Naive B cell (primary cell): ENCODE results near the gene MARCHF11. TPM values are rescaled to one million over a fixed set of nuclear protein-coding genes. Genes with fewer than 3 reads are reported as not detected.
A peak's percentile ranks its signal among the peaks of the same experiment; 100 is the strongest.

Source experiments
- ATAC-seq, 2 donors: fragments of 150-1000 bp; cut with Tn5 transposase; 2 replicates each; pipeline ENCODE4 v1.10.0; 2021; ENCODE audit warnings: low read depth in 2 of 2, mild to moderate bottlenecking in 2 of 2, moderate library complexity in 2 of 2
- DNase-seq: peaks from one replicate; pipeline ENCODE4 v3.0.0; 2022
- H3K27ac Mint-ChIP-seq, 6 donors: one replicate each; pipeline ENCODE4 v1.8.0; 2020 to 2022; ENCODE audit warnings: mild to moderate bottlenecking in 6 of 6, mixed read lengths in 6 of 6, moderate library complexity in 5 of 6, inconsistent platforms in 2 of 6
- H3K27me3 Mint-ChIP-seq, 3 donors: one replicate each; pipeline ENCODE4 v1.8.0; 2021 to 2022; ENCODE audit warnings: mixed read lengths in 3 of 3, mild to moderate bottlenecking in 1 of 3
- H3K36me3 Mint-ChIP-seq, 2 donors: one replicate each; pipeline ENCODE4 v1.8.0; 2020 to 2022; ENCODE audit warnings: mixed read lengths in 2 of 2, inconsistent platforms in 1 of 2, mild to moderate bottlenecking in 1 of 2
- H3K4me1 Mint-ChIP-seq, 3 donors: one replicate each; pipeline ENCODE4 v1.8.0; 2020 to 2022; ENCODE audit warnings: mixed read lengths in 3 of 3, inconsistent platforms in 1 of 3, mild to moderate bottlenecking in 1 of 3, moderate library complexity in 1 of 3
- H3K4me3 Mint-ChIP-seq, 8 donors: one replicate each; pipeline ENCODE4 v1.8.0; 2020 to 2022; ENCODE audit warnings: mild to moderate bottlenecking in 8 of 8, mixed read lengths in 8 of 8, moderate library complexity in 8 of 8, inconsistent platforms in 2 of 8
- H3K9me3 Mint-ChIP-seq, 7 donors: one replicate each; pipeline ENCODE4 v1.8.0; 2020 to 2022; ENCODE audit warnings: mixed read lengths in 7 of 7, mild to moderate bottlenecking in 5 of 7, inconsistent platforms in 2 of 7, moderate library complexity in 1 of 7
- polyA plus RNA-seq, 6 donors: library from polyadenylated mRNA; unstranded; fragments of 300-500 nt; fragmentation: Illumina TruSeq; gene quantifications; one replicate each; pipeline ENCODE4 v1.2.3, GENCODE V29; 2021; ENCODE audit warnings: low read depth in 6 of 6

The MARCHF11 gene
- polyA plus RNA-seq, 6 donors from 2014 or later = not detected

DNA sequence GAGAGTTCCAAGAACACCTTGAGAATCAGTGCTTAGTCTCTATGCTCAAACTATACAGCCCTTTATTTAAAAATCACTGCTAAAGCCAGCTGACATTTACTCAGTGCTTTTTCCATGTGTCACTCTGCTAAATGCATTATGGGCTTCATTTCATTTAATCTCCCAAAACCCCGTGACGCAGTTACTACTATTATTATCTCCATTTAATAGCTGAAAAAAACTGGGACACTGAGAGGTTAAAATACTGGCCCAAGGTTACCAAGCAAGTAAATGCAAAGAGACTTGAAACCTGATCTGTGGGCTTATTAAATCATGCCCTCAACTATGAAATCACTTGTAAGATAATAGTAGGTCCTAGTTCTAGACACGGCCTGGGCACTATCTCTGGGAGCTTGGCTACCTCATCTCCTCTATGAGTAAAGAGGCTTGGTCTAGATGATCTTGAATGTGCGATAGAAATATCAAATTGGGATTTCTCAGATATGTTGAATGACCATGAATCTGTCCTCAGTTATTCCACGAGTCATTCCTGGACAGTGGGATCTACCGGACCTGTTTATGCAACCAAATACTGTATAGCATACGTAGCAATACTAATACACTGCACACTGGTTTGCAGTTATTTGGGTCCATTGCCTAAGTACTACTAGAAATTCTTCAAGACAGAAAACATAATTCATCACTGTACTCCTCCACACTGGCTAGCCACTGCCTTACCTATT lies 32.3 kb downstream of the MARCHF11 start:
- no peaks in the 10 kb centered on the region for H3K36me3 Mint-ChIP-seq
- no peak overlapping the region for H3K4me3 Mint-ChIP-seq

DNA sequence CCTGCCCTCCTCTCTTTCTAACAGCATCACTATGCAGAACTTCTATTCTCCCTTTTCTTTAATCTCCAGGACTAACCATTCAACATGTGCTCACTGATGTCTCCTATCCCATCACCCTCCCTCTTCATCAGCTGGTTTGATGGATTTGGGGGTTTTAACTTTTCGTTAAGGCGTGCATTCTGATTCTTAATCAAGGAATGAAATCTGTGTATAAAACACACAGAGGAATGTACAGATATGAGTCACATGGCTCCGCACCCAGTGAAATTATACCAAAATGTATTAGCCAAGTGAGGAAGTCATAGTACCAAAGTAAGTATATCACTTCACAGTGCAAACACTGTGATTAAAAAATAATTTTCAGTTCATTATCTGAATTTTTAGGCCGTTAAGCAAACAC lies 35.2 kb downstream of the MARCHF11 start:
- no peaks in the 10 kb centered on the region for H3K27me3 Mint-ChIP-seq
- no peaks in the 10 kb centered on the region for H3K36me3 Mint-ChIP-seq
- H3K4me3 Mint-ChIP-seq = no peak overlapping the region

More for the DNA sequence above, 32.3 kb downstream of the MARCHF11 start:
- ATAC-seq (no peak), DNase-seq (no peak)
- Mint-ChIP-seq H3K4me1 (no peaks in the 10 kb centered on the region), H3K27me3 (no peaks in the 10 kb centered on the region), H3K9me3 (peaks cover 0 to 9% (median 7%) of the 10 kb centered on the region in 7 donors), H3K27ac (no peak overlapping the region)

DNA sequence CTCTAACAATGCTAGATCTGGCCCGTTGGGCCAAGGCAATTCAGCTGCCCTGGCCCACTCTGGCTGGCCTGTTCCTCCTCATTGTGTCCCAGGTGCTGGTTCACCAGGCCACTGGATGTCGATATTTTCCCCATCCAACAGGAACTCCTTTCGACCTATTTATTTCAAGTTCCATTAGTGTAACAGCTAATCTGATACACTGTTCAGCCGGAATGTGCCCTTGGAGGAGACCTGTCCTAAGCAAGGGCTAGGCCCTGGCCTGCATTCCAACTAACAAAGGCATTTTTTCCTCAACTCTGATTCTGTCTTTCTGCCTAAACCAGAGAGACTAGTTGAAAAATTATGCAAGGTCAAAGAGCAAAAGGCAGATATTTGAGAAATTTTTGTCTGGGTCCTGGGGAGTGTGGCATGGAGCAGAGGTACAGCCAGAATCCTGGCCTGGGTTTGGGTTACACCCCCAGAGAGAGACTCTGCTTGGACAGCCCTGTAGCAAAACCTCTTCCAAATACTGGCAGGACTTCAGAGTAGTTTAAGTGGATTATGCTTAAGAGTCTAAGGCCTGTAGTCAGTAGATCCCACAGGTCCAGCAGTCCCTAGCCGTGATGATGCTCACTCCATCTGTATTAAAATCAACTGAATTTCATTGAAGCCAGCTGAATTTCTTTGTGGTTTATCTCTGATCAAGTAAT lies 36.1 kb downstream of the MARCHF11 start:
- Mint-ChIP-seq H3K4me1 (no peaks in the 10 kb centered on the region), H3K36me3 (no peaks in the 10 kb centered on the region)
- no peak for ATAC-seq

More for the DNA sequence above, 35.2 kb downstream of the MARCHF11 start:
- no peak overlapping the region for H3K27ac Mint-ChIP-seq
- no peaks in the 10 kb centered on the region for H3K4me1 Mint-ChIP-seq
- DNase-seq (no peak), ATAC-seq (no peak)
- peaks cover 0 to 15% (median 4%) of the 10 kb centered on the region in 7 donors for H3K9me3 Mint-ChIP-seq

DNA sequence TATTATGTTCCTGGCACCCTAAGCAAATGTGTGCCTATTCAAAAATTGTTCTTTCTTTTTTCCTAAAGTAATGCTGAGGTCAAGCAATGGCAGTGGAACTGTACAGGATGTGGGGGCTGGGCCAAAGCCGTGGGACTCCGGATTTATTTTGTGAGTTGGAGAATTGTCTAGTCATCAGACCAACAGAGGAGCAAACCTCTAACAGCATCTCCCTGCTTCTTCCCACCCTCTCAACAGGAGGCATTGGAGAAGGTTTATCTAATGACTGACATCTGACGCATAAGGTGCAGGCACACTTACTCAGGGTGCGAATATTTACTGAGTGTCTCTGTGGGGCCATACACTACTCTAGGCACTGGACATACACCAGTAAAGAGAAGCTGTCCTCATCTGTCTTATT lies 38.6 kb downstream of the MARCHF11 start:
- no peaks in the 10 kb centered on the region for H3K36me3 Mint-ChIP-seq
- H3K9me3 Mint-ChIP-seq = peaks cover 4 to 21% (median 13%) of the 10 kb centered on the region in 7 donors
- H3K4me3 Mint-ChIP-seq = no peak overlapping the region
- no peaks in the 10 kb centered on the region for H3K4me1 Mint-ChIP-seq
- DNase-seq = no peak
- H3K27me3 Mint-ChIP-seq = no peaks in the 10 kb centered on the region
- no peak overlapping the region for H3K27ac Mint-ChIP-seq
- no peak for ATAC-seq

More for the DNA sequence above, 36.1 kb downstream of the MARCHF11 start:
- no peak overlapping the region for H3K4me3 Mint-ChIP-seq
- peaks cover 2 to 15% (median 4%) of the 10 kb centered on the region in 7 donors for H3K9me3 Mint-ChIP-seq
- DNase-seq = no peak
- H3K27me3 Mint-ChIP-seq = no peaks in the 10 kb centered on the region
- H3K27ac Mint-ChIP-seq = no peak overlapping the region

DNA sequence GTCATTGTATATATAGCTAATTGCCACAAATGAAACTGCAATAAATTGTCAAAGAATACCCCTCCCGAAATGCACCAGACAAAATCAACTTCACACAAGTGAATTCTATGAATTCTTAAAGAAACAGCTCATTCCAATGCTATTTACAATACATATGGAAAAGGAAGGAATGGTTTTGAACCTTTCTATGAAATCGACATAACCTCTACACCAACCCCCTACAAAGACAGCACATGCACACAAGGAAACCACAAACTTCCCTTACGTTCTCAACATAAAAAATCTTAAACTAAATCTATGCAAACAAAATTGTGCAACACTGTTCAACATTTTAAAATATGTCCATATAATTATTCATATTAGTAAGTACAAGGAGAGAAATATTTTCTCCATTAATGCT lies 39.2 kb downstream of the MARCHF11 start:
- DNase-seq = no peak
- no peak overlapping the region for H3K4me3 Mint-ChIP-seq
- H3K27me3 Mint-ChIP-seq = no peaks in the 10 kb centered on the region
- peaks cover 8 to 21% (median 15%) of the 10 kb centered on the region in 7 donors for H3K9me3 Mint-ChIP-seq
- no peak overlapping the region for H3K27ac Mint-ChIP-seq
- H3K4me1 Mint-ChIP-seq = no peaks in the 10 kb centered on the region
- no peak for ATAC-seq
- H3K36me3 Mint-ChIP-seq = no peaks in the 10 kb centered on the region

DNA sequence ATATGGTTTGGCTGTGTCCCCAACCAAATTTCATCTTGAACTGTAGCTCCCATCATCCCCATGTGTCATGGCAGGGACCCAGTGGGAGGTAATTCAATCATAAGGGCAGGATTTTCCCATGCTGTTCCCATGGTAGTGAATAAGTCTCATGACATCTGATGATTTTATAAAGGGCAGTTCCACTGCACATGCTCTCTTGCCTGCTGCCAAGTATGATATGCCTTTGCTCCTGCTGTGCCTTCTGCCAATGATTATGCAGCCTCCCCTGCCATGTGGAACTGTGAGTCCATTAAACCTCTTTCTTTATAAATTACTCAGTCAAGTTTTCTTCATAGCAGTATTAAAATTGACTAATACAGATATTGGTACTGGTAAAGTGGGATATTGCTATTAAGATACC lies 42.4 kb downstream of the MARCHF11 start:
- no peaks in the 10 kb centered on the region for H3K4me1 Mint-ChIP-seq
- H3K27me3 Mint-ChIP-seq = peaks cover 0 to 3% (median 0%) of the 10 kb centered on the region in 3 donors

DNA sequence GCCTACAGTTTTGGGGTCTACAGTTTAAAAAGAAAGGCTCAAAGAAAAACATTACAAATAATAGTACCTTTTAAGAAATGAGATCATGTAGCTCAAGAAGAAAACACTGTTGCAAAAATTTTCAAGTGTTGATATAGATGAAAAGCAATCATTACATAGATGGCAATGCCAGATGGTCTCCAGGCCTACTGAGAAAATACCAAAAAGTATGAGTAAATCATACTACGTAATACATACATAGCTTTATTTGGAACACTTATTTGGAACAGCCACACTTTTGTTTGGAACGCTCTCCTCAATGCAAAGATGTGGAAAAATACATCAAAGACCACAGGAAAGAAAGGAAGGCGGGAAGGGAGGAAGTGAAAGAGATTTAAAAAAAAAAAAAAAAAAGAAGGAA lies 44.1 kb downstream of the MARCHF11 start:
- Mint-ChIP-seq H3K27ac (peak overlapping the region in 1 of 6 donors; percentile 51), H3K4me1 (no peaks in the 10 kb centered on the region), H3K4me3 (no peak overlapping the region), H3K27me3 (peaks cover 0 to 3% (median 0%) of the 10 kb centered on the region in 3 donors), H3K36me3 (no peaks in the 10 kb centered on the region), H3K9me3 (peaks cover 4 to 23% (median 14%) of the 10 kb centered on the region in 7 donors)
- DNase-seq = no peak
- no peak for ATAC-seq

More for the DNA sequence above, 42.4 kb downstream of the MARCHF11 start:
- Mint-ChIP-seq H3K27ac (no peak overlapping the region), H3K4me3 (no peak overlapping the region), H3K36me3 (no peaks in the 10 kb centered on the region), H3K9me3 (peaks cover 4 to 23% (median 15%) of the 10 kb centered on the region in 7 donors)
- no peak for ATAC-seq
- no peak for DNase-seq

DNA sequence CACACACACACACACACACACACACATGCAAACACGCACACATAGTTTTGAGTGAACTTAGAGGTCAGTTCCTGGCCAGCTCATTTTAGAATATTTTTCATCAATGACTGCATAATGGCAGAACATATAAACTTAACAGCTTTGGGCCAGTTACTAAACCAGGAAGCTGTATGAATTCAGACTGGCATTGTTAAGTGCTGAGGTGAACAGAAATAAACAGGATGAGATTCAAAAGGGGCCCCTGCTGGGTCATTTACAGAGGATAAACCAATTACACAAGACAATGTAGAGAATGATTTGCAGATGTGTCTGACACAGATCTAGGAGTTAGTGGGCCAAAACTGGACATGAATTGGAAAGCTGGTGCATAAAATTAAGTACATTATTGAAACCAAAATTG lies 44.6 kb downstream of the MARCHF11 start:
- H3K36me3 Mint-ChIP-seq = no peaks in the 10 kb centered on the region
- no peaks in the 10 kb centered on the region for H3K4me1 Mint-ChIP-seq
- peaks cover 0 to 3% (median 0%) of the 10 kb centered on the region in 3 donors for H3K27me3 Mint-ChIP-seq
- H3K4me3 Mint-ChIP-seq = no peak overlapping the region
- H3K9me3 Mint-ChIP-seq = peaks cover 4 to 23% (median 13%) of the 10 kb centered on the region in 7 donors
- H3K27ac Mint-ChIP-seq = no peak overlapping the region
- DNase-seq (no peak), ATAC-seq (no peak)

DNA sequence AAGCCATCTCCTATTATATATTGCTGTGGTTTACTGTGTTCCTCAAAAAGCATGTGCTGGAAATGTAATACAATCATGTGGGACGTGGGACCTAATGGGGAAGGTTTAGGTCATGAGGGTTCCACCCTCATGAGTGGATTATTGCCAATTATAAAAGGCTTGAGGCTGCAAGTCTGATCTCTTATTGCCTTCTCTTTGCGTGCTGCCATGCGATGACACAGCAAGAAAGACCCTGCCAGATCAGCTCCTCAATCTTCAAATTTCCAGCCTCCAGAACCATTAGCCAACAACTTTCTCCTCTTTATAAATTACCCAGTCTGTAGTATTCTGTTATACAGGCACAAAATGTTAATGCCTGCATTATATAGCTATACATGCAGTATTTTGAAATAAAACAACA lies 45.4 kb downstream of the MARCHF11 start:
- Mint-ChIP-seq H3K36me3 (no peaks in the 10 kb centered on the region), H3K9me3 (peaks cover 4 to 20% (median 11%) of the 10 kb centered on the region in 7 donors), H3K4me3 (no peak overlapping the region), H3K27ac (no peak overlapping the region), H3K4me1 (no peaks in the 10 kb centered on the region), H3K27me3 (peaks cover 0 to 3% (median 0%) of the 10 kb centered on the region in 3 donors)
- ATAC-seq (no peak), DNase-seq (no peak)

DNA sequence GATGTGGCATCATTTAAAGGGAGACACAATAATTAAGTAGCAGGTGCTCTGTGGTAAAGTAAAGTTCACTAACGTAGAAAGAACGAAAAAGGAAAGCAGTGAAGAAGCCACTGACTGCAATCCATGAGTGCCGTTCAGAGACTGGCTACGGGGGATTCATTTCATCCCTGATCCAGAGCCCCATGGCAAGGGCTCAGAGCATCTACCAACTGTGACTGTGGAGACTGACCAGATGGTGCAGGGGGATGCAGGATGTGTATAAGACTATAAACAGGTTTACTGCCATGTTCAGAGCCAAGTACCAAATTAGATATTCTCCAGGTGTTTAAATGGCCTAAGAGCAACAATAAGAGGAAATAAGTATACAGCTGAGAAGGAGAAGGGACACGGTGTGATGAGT lies 47.7 kb downstream of the MARCHF11 start:
- no peak overlapping the region for H3K4me3 Mint-ChIP-seq
- peaks cover 0 to 3% (median 0%) of the 10 kb centered on the region in 3 donors for H3K27me3 Mint-ChIP-seq
- ATAC-seq (no peak), DNase-seq (no peak)
- H3K4me1 Mint-ChIP-seq = no peaks in the 10 kb centered on the region
- no peaks in the 10 kb centered on the region for H3K36me3 Mint-ChIP-seq
- peaks cover 0 to 9% (median 6%) of the 10 kb centered on the region in 7 donors for H3K9me3 Mint-ChIP-seq
- no peak overlapping the region for H3K27ac Mint-ChIP-seq

DNA sequence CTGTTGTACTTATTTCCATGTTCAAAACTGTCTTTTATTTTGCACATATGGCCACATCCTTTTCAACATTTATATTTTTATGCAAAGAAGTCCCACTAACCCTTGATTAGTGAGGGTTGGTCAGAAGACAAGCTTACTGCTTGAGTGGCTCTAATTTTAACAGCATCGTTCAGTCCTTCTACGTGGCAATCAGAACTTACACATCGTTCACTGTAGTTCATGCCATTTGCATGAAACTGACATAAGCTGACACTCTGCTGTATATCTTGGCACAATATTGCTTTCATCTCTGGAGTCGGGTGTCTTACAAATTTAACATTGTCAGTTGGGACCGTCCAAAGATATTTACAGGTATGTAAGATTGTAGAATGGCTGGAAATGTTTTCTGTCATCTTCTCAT lies 50.6 kb downstream of the MARCHF11 start:
- no peaks in the 10 kb centered on the region for H3K4me1 Mint-ChIP-seq
- H3K27me3 Mint-ChIP-seq = peaks cover 0 to 3% (median 0%) of the 10 kb centered on the region in 3 donors
- no peak overlapping the region for H3K27ac Mint-ChIP-seq
- H3K36me3 Mint-ChIP-seq = no peaks in the 10 kb centered on the region
- DNase-seq (no peak), ATAC-seq (no peak)
- H3K4me3 Mint-ChIP-seq = no peak overlapping the region
- H3K9me3 Mint-ChIP-seq = peaks cover 0 to 8% (median 4%) of the 10 kb centered on the region in 7 donors

DNA sequence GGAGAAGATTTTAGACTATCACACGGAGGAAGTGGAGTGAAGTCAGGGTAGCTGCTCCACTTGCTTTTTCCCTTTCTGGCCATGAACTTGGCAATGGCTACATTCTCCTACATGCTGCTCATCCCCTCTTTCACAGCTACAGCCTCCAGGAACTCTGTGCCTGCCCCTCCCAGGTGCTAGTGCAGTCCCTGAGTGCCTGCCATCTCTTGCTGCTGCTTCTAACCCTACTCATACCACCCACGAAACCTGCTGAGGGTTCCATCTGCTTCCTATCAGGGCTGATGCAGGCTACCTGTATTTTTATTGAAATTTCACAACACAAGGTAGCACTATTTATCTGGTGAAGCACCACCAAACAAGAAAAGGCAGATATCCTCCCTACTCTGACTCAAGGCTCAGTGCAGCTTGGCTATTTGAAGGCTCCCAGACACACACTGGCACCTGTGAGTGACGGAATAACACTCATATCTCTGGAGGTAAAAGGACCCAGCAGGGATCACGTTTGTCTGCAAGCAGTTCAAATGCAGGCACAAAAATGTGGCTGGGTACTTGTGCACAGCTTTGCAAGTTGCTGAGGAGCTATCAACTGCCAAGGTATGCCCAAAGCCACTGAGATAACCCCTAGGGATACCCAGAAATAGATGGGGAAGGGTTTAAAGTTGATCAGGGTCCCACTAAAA lies 51.6 kb downstream of the MARCHF11 start:
- peaks cover 0 to 3% (median 0%) of the 10 kb centered on the region in 3 donors for H3K27me3 Mint-ChIP-seq
- H3K27ac Mint-ChIP-seq = no peak overlapping the region
- DNase-seq (no peak), ATAC-seq (no peak)
- H3K9me3 Mint-ChIP-seq = peaks cover 0 to 9% (median under 1%) of the 10 kb centered on the region in 7 donors
- H3K4me3 Mint-ChIP-seq = peak overlapping the region in 1 of 8 donors; percentile 17
- no peaks in the 10 kb centered on the region for H3K36me3 Mint-ChIP-seq
- no peaks in the 10 kb centered on the region for H3K4me1 Mint-ChIP-seq

DNA sequence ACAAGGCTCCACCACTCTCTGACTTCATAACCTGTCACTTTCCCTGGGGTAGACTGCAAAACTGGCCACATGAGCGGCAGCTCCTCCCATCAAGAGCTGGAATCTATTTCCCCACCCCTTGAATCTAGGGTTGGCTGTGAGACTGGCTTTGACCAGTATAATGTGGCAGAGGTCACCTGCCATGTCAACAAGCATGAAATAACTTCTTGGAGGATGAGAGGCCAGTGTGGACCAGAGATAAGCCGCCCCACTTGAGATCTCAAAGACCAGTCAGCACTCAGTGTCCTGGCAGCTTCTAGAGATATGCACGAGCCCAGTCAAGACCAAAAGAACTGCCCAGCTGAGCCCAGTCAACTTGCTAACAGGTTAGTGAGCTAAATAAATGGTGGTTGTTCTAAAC lies 59.0 kb downstream of the MARCHF11 start:
- Mint-ChIP-seq H3K4me1 (no peaks in the 10 kb centered on the region), H3K9me3 (peaks cover 2 to 14% (median 7%) of the 10 kb centered on the region in 7 donors), H3K27me3 (no peaks in the 10 kb centered on the region), H3K36me3 (no peaks in the 10 kb centered on the region), H3K4me3 (no peak overlapping the region), H3K27ac (no peak overlapping the region)
- ATAC-seq = no peak
- DNase-seq = no peak
